ENCODE data around the gene NPIPA2.
"Not testable (repeated sequence)": the region's sequence is repeated elsewhere in the genome, so short reads cannot be mapped to it uniquely, and the experiment has no call there.

Gene NPIPA2

GRCh38 chr16:14792914-14793313 lies 50.6 kb downstream of the NPIPA2 start:
- not testable (repeated sequence) for H3K4me2 ChIP-seq (ENCODE audit: low read depth, low read length, poor library complexity, severe bottlenecking); H3K9me3 ChIP-seq (ENCODE audit: insufficient read depth, low read length); H3K36me3 ChIP-seq (ENCODE audit: low read length); H3K27ac ChIP-seq (ENCODE audit: low read depth, low read length); H3K79me2 ChIP-seq (ENCODE audit: insufficient read depth, low read length); H3K9me2 ChIP-seq (replicated peaks; ENCODE audit: insufficient read depth, low read length); H3K9ac ChIP-seq (ENCODE audit: low read length); H3K27me3 ChIP-seq (ENCODE audit: low read length); H3F3A ChIP-seq (ENCODE audit: insufficient read depth); H2AFZ ChIP-seq (ENCODE audit: low read depth, low read length, severe bottlenecking); H4K20me1 ChIP-seq (ENCODE audit: low read depth, low read length); H3K4me3 ChIP-seq (ENCODE audit: insufficient read depth, low read length, poor library complexity, severe bottlenecking)

GRCh38 chr16:14797558-14797957 lies 55.2 kb downstream of the NPIPA2 start:
- not testable (repeated sequence) for H3K4me2 ChIP-seq (ENCODE audit: low read depth, low read length, poor library complexity, severe bottlenecking); H2AFZ ChIP-seq (ENCODE audit: low read depth, low read length, severe bottlenecking); H3K9me3 ChIP-seq (ENCODE audit: insufficient read depth, low read length); H3K9me2 ChIP-seq (replicated peaks; ENCODE audit: insufficient read depth, low read length); H3K36me3 ChIP-seq (ENCODE audit: low read length); H3K27ac ChIP-seq (ENCODE audit: low read depth, low read length); H3F3A ChIP-seq (ENCODE audit: insufficient read depth); H3K4me3 ChIP-seq (ENCODE audit: insufficient read depth, low read length, poor library complexity, severe bottlenecking); H3K79me2 ChIP-seq (ENCODE audit: insufficient read depth, low read length); H3K27me3 ChIP-seq (ENCODE audit: low read length); H4K20me1 ChIP-seq (ENCODE audit: low read depth, low read length); H3K9ac ChIP-seq (ENCODE audit: low read length)

- H3K4me2 ChIP-seq (ENCODE audit: low read depth, low read length, poor library complexity, severe bottlenecking); H3K27me3 ChIP-seq (ENCODE audit: low read length); H3K9ac ChIP-seq (ENCODE audit: low read length); H2AFZ ChIP-seq (ENCODE audit: low read depth, low read length, severe bottlenecking); H3F3A ChIP-seq (ENCODE audit: insufficient read depth); H3K9me3 ChIP-seq (ENCODE audit: insufficient read depth, low read length); H3K79me2 ChIP-seq (ENCODE audit: insufficient read depth, low read length); H3K36me3 ChIP-seq (ENCODE audit: low read length); H4K20me1 ChIP-seq (ENCODE audit: low read depth, low read length); H3K4me3 ChIP-seq (ENCODE audit: insufficient read depth, low read length, poor library complexity, severe bottlenecking); H3K27ac ChIP-seq (ENCODE audit: low read depth, low read length); H3K9me2 ChIP-seq (replicated peaks; ENCODE audit: insufficient read depth, low read length): not testable (repeated sequence)
Measured at GRCh38 chr16:14803577-14803976, 61.2 kb downstream of the NPIPA2 start.

- H3F3A ChIP-seq (ENCODE audit: insufficient read depth); H3K36me3 ChIP-seq (ENCODE audit: low read length); H3K79me2 ChIP-seq (ENCODE audit: insufficient read depth, low read length); H4K20me1 ChIP-seq (ENCODE audit: low read depth, low read length); H3K27me3 ChIP-seq (ENCODE audit: low read length); H3K4me3 ChIP-seq (ENCODE audit: insufficient read depth, low read length, poor library complexity, severe bottlenecking); H3K4me2 ChIP-seq (ENCODE audit: low read depth, low read length, poor library complexity, severe bottlenecking); H3K27ac ChIP-seq (ENCODE audit: low read depth, low read length); H2AFZ ChIP-seq (ENCODE audit: low read depth, low read length, severe bottlenecking); H3K9ac ChIP-seq (ENCODE audit: low read length); H3K9me3 ChIP-seq (ENCODE audit: insufficient read depth, low read length); H3K9me2 ChIP-seq (replicated peaks; ENCODE audit: insufficient read depth, low read length): not testable (repeated sequence)
Measured at GRCh38 chr16:14807184-14807678, 64.9 kb downstream of the NPIPA2 start.

- not testable (repeated sequence) for H3K27ac ChIP-seq (ENCODE audit: low read depth, low read length); H3K27me3 ChIP-seq (ENCODE audit: low read length); H3K4me2 ChIP-seq (ENCODE audit: low read depth, low read length, poor library complexity, severe bottlenecking); H2AFZ ChIP-seq (ENCODE audit: low read depth, low read length, severe bottlenecking); H3K9me3 ChIP-seq (ENCODE audit: insufficient read depth, low read length); H3K9ac ChIP-seq (ENCODE audit: low read length); H3K36me3 ChIP-seq (ENCODE audit: low read length); H3F3A ChIP-seq (ENCODE audit: insufficient read depth); H4K20me1 ChIP-seq (ENCODE audit: low read depth, low read length); H3K79me2 ChIP-seq (ENCODE audit: insufficient read depth, low read length); H3K4me3 ChIP-seq (ENCODE audit: insufficient read depth, low read length, poor library complexity, severe bottlenecking); H3K9me2 ChIP-seq (replicated peaks; ENCODE audit: insufficient read depth, low read length)
Measured at GRCh38 chr16:14813890-14814289, 71.6 kb downstream of the NPIPA2 start.
